H1 (cell line): Measurements from ENCODE around the gene LHPP. TPM values are rescaled to one million over a fixed set of nuclear protein-coding genes. Genes with fewer than 3 reads are reported as not detected.

Experiments
- SIN3A ChIP-seq, 2 experiments: IDR thresholded peaks in 1 of 2; conservative IDR thresholded peaks in 1 of 2; 2 replicates each; pipeline ENCODE4 v1.6.1; 2011 to 2012; ENCODE audit warnings: low read length in 2 of 2, improper control_type of control experiment in 1 of 2, low read depth in 1 of 2, mild to moderate bottlenecking in 1 of 2
- polyA plus RNA-seq, 7 experiments: library from polyadenylated mRNA; depleted of rRNA in 3 of 7; stranded (reverse) in 5 of 7; unstranded in 2 of 7; fragments of >200 nt in 5 of 7; fragments of 200-250 nt in 2 of 7; gene quantifications; 1 replicate in 5 of 7; 2 replicates in 1 of 7; 4 replicates in 1 of 7; pipeline versions ENCODE4 v1.2.1 to v1.2.3, GENCODE V29; 2011 to 2013; ENCODE audit warnings: missing spikeins in 2 of 7, mixed read lengths in 2 of 7
- total RNA-seq: library from RNA; stranded (reverse); fragmentation: NEBNext Ultra II Directional; extraction: Animal tissue kit (Norgen Biotek cat#: 25700); gene quantifications from 2 replicates; pipeline ENCODE4 v1.2.1, GENCODE V29; 2021

LHPP gene
- total and polyA plus RNA-seq, 2 of the 8 experiments (the other 6 are each of a cell fraction or from before 2014, with no cell fraction given) = 26.0 to 45.0 TPM

DNA sequence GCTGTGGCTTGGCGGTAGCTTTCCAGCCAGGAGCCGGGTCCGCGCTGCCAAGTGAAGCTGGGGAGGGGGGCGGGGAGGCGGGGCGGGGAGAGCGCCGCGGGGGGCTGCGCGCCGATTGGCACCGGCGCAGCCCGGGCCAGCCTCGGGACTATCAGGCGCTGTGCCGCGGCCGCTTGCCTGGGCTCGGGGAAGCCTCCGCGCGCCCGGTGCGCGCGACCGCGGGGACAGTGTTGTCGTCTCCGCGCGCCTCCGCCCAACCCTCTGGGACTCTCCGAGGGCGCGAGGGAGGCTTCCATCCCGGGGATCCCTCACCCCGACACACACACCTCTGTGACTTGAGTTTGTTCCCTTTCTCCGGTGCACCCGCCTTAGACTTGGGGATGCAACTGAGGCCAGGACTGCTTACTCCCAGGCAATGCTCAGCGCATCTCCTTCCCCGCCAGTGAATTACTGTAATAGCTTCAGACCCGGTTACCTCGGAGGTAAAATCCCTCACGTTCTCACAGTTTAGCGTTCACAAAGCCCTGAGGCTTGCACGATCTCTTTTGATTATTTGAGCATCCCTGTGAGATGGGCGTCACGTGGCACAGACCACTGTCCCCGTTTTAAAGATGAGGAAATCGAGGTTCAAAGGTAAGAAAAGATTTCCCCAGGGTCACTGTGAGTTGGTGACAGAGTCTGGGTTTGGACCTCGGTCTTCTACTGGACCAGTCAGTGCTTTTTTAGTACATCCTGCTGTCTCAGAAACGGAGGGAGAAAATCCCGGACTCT is 11.4 kb upstream of the LHPP start, which contains the start of gene NKX1-2 (continued):
- 0 out of 4 replicates have a peak, but pooled peaks of 1 of the 2 experiments have one; percentile 17 for TF ChIP-seq SIN3A (conservative IDR thresholded peaks at IDR 0.05 in 1 of 2, IDR thresholded peaks at IDR 0.05 in 1 of 2; ENCODE audit: low read depth in 1 of 2, low read length in 2 of 2)
